ENCODE measurements around the gene PHACTR2.

- TF ChIP-seq, protein P1, sequence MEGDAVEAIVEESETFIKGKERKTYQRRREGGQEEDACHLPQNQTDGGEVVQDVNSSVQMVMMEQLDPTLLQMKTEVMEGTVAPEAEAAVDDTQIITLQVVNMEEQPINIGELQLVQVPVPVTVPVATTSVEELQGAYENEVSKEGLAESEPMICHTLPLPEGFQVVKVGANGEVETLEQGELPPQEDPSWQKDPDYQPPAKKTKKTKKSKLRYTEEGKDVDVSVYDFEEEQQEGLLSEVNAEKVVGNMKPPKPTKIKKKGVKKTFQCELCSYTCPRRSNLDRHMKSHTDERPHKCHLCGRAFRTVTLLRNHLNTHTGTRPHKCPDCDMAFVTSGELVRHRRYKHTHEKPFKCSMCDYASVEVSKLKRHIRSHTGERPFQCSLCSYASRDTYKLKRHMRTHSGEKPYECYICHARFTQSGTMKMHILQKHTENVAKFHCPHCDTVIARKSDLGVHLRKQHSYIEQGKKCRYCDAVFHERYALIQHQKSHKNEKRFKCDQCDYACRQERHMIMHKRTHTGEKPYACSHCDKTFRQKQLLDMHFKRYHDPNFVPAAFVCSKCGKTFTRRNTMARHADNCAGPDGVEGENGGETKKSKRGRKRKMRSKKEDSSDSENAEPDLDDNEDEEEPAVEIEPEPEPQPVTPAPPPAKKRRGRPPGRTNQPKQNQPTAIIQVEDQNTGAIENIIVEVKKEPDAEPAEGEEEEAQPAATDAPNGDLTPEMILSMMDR (IDR thresholded peaks at IDR 0.05), result no peak
- TF ChIP-seq POLR2A (IDR thresholded peaks at IDR 0.05), result no peak
Measured at GRCh38 chr6:143757346-143757832, 79.6 kb downstream of the PHACTR2 start.

Measured in testis (tissue), 2 donors.